Right lobe of liver (tissue), 4 donors: Measurements from ENCODE around the gene EFHD1.

Source experiments
- POLR2A ChIP-seq: fragments of 450-650 bp; IDR thresholded peaks from one replicate; pipeline ENCODE4 v1.6.1; 2017; ENCODE audit warnings: antibody characterized with exemption, mild to moderate bottlenecking
- TF ChIP-seq, protein P1 (sequence below), 4 donors: fragments of 200-600 bp in 3 of 4; fragments of 450-650 bp in 1 of 4; IDR thresholded peaks; one replicate each; pipeline versions ENCODE4 v1.5.1 to v1.8.0; 2016 to 2022; ENCODE audit warnings: antibody characterized with exemption in 4 of 4, mild to moderate bottlenecking in 2 of 4
- donor health status: DM: no; HTN: no; CAD: no.
- donor health status: DM: no; HTN: no; CAD: no.
- donor health status: DM: no; HTN: yes; CAD: no.

DNA sequence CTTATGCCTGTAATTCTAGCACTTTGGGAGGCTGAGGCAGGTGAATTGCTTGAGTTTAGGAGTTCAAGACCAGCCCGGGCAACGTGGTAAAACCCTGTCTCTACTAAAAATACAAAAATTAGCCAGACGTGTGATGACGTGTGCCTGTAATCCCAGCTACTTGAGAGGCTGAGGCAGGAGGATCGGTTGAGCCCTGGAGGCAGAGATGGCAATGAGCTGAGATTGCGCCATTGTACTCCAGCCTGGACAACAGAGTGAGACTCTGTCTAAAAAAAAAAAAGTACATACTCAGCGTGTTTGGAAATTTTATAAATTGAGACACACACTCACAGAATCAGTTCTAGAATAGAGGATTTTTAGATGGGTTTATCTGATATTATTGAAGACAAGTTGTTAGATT is 46.6 kb downstream of the EFHD1 start:
- no peak for TF ChIP-seq POLR2A
- TF ChIP-seq, protein P1, sequence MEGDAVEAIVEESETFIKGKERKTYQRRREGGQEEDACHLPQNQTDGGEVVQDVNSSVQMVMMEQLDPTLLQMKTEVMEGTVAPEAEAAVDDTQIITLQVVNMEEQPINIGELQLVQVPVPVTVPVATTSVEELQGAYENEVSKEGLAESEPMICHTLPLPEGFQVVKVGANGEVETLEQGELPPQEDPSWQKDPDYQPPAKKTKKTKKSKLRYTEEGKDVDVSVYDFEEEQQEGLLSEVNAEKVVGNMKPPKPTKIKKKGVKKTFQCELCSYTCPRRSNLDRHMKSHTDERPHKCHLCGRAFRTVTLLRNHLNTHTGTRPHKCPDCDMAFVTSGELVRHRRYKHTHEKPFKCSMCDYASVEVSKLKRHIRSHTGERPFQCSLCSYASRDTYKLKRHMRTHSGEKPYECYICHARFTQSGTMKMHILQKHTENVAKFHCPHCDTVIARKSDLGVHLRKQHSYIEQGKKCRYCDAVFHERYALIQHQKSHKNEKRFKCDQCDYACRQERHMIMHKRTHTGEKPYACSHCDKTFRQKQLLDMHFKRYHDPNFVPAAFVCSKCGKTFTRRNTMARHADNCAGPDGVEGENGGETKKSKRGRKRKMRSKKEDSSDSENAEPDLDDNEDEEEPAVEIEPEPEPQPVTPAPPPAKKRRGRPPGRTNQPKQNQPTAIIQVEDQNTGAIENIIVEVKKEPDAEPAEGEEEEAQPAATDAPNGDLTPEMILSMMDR (IDR thresholded peaks at IDR 0.05), result no peak
